Left forelimb (tissue), 1 donor: ENCODE results near the gene EXOSC3.
"Not testable (repeated sequence)": the region's sequence is repeated elsewhere in the genome, so short reads cannot be mapped to it uniquely, and the experiment has no call there.

Experiments
- DNase-seq: peaks from one replicate; pipeline ENCODE4 v3.0.0-alpha.2; 2018; ENCODE audit warnings: low spot score

EXOSC3 gene

DNA sequence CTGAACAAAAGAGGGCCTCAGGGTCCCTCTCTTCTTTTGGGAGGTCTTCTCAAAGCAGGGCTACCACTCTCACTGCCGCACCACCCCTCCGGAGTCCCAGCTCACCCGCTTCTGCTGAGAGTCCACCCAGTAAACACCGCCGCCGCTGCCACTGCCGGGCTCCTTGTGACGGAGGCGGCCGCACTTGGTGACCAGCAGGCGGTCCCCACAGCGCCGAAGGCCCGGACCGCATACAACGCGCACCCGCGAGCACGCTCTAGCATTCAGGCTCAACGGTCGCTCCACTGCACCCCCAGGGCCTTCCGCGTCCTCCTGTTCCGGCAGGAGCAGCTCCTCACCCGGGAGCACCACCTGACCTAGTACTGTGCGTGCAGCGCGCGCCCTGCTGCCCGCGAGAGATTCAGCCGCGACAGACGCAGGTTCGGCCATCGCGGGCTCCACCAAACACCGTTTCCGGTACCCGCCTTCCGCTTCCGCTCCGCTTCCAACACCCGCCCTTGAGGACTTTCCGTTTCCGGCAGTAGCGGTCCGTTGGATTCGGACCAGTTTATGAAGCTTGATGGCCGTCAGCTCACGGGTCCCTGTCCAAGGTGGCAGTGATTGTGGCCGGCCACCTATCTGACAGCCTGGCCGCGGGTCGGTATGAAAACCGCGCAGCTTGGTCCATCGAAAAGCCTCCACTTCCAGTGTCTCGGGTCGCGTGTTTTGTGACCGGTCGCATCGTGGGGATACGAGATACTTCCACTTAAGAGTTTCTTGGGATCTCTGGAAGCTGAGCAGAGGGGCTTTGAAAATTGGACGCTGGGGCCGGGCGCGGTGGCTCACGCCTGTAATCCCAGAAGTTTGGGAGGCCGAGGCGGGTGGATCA, at the start of gene EXOSC3:
Gene EXOSC3 (minus strand): TSS at position 449 of the 868 bp plus-strand sequence. CDS start 20 bp downstream, at position 429.
- peak; percentile 93 for DNase-seq

GRCh38 chr9:37827483-37828165, 42.8 kb upstream of the EXOSC3 start:
- DNase-seq: no peak

DNA sequence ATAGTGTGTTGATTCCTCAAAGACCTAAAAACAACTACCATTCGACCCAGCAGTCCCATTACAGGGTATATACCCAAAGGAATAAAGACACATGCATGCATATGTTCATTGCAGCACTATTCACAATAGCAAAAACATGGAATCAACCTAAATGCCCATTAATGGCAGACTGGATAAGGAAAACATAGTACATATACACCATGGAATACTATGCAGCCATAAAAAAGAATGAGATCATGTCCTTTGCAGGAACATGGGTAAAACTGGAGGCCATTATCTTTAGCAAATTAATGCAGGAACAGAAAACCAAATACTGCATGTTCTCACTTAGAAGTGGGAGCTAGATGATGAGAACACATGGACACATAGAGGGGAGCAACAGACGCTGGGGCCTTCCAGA, 40.3 kb upstream of the EXOSC3 start:
- DNase-seq: not testable (repeated sequence)

DNA sequence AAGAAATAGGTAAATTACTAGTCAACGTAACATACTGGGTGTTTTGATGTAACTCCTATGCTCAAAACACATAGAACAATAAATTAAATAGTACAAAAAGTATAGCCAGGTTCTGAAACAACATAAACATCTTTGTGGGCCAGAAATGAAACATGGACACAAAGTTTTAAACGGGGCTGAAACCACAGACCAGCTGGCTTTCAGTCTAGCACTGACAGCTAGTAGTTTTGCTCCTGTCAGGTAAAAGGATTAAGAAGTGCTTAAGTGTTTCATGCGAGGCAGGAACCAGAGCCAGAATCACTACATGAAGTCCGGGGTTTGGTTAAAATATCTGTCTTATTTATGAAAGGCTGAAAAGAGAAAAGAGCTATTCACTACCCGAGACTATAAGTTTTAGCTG, 35.3 kb upstream of the EXOSC3 start:
- DNase-seq: no peak

DNA sequence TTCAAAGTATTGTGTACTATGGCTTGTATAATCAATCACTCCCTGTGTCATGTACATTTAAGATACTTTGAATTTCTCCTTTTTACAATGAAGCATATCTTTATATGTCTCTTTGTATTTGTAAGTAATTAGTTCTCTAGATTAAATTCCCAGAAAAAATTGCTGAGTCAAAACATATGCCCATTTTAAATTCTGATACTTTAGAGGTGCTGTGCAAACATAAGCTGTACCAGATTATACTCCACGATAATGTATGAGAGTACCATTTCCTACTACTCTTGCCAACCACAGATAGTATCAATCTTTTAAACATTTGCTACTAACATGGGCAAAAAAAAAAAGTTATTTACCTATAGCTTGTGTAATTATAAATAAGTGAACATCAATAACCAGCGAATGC, 34.0 kb upstream of the EXOSC3 start:
- no peak for DNase-seq

DNA sequence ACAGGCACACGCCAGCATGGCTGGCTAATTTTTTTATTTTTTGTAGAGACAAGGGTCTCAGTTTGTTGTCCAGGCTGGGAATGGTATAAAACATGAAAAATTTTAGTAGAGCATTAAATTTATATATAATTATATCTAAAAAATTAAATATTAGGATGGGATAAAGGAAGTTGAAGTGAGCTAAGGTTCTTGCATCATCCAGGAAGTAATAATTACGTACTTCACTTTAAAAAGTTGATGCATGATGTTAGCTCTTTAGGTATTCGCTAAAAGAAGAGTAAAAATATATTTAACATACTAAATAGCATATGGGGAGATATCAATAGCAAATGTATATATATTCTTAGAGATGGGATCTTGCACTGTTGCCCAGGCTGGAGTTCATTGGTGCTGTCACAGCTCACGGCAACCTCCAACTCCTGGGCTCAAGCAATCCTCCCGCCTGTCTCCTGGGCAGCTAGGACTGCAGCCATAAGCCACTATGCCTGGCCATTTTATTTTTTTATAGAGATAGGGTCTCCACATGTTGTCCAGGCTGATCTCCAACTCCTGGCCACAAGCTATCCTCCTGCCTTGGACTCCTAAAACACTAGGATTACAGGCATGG, 28.0 kb upstream of the EXOSC3 start:
- no peak for DNase-seq

DNA sequence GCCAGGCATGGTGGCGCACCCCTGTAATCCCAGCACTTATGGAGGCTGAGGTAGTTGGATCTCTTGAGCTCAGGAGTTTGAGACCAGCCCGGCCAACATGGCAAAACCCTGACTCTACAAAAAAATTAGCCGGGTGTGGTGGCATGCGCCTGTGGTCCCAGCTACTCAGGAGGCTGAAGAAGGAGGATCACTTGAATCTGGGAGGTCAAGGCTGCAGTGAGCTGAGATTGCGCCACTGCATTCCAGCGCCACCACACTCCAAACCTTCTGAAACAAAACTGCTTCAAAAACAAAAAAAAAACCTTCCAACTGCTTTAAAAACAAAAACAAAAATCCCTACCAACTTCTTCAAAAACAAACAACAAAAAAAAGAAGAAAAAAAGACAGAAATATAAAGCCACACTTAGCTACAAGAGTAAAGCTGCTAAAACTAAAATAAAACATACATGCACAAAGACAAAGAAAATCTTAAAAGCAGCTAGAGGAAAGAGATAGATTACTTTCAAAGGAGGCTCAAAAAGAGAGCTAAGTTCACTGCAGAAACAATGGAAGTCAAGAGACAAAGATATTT, 27.1 kb upstream of the EXOSC3 start:
- no peak for DNase-seq

- DNase-seq: not testable (repeated sequence)
These were observed 24.8 kb upstream of the EXOSC3 start for GRCh38 chr9:37809676-37810075.

DNA sequence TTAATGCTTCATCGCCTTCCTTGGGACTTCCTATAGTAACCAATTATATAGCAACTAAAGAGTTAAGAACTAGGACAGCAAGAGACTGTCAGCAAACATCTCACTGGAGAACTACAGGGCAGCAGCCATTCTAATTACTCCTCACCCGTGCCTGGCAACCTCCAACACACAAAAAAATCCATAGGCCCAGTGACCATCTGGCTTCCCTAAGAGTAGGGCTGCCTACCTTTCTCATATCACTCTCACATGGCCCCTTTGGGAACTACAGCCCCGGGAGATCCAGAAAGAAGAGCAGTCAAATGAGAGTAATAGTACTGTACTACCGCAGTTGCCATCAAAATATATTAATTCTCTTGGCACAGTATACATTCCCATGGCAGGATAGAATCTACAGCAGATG, 21.4 kb upstream of the EXOSC3 start:
- no peak for DNase-seq

- DNase-seq: no peak
These were observed 17.3 kb upstream of the EXOSC3 start for GRCh38 chr9:37801959-37802711.

- peak; percentile 69 for DNase-seq
These were observed 16.5 kb upstream of the EXOSC3 start for GRCh38 chr9:37801287-37801850.

DNA sequence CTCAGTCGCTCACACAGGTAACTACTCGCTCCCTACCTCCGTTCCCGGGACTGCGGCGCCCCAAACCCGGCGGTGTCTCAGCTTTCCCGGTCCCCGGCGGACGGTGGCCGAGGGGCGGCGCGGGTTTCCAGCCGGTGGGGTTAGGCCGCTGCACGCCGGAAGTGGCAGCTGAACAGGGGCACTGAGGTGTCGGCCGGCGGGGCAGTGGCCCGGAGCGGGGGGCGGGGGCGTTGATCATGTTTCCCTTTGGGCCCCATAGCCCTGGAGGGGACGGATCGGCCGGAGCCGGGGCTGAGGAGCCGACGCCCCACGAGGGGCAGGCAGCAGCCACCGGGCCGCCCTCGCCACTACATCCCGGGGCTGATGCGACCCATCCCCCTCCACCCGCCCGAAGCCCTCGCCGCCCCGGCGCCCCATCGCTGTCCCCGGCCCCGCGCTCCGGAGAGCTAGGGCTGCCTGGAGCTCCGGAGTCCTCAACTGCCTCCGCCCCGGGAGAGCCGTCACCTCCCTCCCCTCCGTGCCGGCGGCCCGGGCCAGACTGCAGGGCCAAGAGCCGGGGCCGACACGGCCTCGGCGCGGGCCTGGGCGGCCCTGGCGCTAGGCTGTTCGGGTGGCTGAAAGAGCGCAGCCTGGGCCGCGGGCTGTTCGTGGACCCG, 15.9 kb upstream of the EXOSC3 start, which contains the start of gene DCAF10:
Gene DCAF10 (plus strand): TSS at position 167 of the 656 bp plus-strand sequence. CDS start 70 bp downstream, at position 237.
- DNase-seq: peak; percentile 97

DNA sequence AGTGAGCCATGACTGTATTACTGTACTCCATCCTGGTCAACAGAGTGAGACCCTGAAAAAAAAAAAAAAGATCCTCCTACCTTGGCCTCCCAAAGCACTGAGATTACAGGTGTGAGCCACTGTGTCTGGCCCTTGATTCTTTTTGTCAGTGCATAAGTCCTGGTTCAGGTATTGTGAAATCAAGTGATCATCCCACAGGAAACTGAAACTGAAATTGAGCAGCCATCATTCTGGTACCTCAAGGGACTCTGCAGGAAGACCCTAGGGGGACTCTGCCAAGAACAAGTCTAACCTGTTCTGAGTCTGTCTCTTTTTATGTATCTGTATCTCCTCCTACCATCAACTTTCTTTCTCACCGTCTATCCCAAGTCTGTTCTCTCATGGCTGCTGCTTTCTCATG, 13.8 kb upstream of the EXOSC3 start:
- no peak for DNase-seq

DNA sequence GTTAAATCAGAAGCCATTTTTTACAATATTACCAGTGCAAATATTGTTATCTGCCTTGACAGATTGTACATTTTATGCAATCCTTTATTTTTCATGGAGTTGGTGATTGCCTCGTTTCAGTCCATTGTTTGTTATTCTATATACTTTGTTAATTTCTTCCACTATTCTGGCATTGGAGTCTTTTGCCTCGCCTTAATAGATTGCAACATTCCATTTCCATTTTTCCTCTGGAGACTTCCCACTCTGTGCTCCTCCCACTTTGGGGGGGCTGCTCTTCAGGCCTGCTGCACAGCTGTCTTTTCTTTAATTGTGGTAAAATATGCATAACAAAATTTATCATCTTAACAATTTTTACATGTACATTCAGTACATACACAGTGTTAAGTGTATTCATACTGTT, 11.4 kb upstream of the EXOSC3 start:
- DNase-seq: no peak

DNA sequence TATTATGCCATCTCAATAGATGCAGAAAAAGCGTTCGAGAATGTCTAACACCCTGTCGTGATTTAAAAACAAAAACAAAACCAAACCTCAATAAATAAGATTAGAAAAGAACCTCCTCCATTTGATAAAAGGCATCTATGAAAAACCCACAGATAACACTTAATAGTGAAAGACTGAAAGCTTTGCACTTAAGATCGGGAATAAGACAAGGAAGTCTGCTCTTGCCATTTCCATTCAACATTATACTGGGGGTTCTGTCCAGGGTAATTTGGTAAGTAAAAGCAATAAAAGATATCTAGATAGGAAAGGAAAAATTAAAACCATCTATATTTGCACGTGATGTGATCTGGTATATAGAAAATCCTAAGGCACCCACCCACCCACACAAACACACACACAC, 7.3 kb upstream of the EXOSC3 start:
- no peak for DNase-seq

GRCh38 chr9:37790096-37790495, 5.2 kb upstream of the EXOSC3 start:
- DNase-seq: no peak

DNA sequence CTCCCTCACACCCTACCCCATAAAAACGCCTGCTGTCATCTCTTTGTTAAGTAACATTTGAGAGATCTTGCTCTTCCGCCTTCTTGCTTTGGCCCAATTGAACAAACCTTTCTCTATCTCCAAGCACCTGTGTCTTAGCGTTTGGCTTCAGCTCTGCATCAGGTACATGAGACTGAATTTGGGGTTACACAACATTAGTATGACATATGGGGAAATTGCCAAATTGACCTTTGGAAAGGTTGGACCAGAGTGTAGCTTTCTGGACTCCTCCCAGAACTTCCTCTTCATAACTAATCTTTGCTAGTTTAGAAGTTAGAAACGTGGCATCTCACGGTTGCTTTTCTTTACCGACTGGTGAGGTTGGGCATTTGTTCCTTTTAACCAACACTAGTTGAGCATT, 3.5 kb upstream of the EXOSC3 start:
- no peak for DNase-seq

DNA sequence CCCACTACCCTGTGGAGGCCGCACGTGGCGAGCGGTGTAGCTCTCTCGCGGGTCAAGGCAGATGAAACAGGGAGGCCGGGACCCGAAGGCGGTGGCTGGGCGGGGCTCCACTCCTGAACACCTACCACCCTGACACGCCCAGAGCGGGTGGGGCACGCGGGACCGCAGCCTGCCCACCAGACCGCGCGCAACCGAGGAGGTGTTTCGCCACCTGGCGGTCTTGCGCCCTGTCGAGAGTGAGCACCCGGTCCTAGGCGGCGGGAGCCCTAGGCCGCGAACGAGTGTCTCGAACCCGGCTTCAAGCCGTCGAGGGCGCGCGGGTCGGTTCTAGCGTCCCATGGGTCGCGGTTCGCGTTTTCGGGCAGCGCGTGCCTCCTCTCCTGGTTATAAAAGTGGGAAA, 2.2 kb upstream of the EXOSC3 start:
- DNase-seq: no peak

DNA sequence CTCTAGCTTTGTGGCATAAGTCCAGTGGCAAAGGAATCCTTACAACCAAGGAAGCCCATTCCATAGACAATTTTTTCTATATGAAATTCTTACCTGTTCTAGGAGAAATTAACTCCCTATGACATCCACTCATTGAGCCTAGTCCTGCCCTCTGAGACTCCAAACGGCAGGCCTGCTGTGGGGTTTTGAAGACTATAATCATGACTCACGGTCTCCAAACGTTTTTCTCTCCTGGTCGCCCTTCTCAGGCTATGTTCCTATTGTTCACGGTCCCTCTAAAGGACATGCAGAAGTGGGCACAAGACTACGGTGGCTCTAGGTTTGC, 611 bp downstream of the EXOSC3 start:
- no peak for DNase-seq

- DNase-seq: no peak
These were observed 6.3 kb downstream of the EXOSC3 start for GRCh38 chr9:37778534-37778933.

GRCh38 chr9:37776328-37776727, 8.5 kb downstream of the EXOSC3 start:
- DNase-seq: no peak
